SK-N-MC (cell line): ENCODE data around the gene INF2.

Experiments used
- EZH2 ChIP-seq: fragments of 200-600 bp; sonication (generic); IDR thresholded peaks from one replicate; pipeline ENCODE4 v1.6.1; 2017; ENCODE audit warnings: antibody characterized with exemption
- FOXP2 ChIP-seq: optimal IDR thresholded peaks from 2 replicates; pipeline ENCODE3; 2011; ENCODE audit warnings: mild to moderate bottlenecking, moderate library complexity; ENCODE audit not compliant: insufficient read depth; ENCODE audit errors: extremely low read length, control extremely low read depth
- POLR2AphosphoS5 ChIP-seq: IDR thresholded peaks from 2 replicates; pipeline ENCODE4 v1.6.1; 2012; ENCODE audit warnings: mild to moderate bottlenecking, low read depth, low read length, borderline replicate concordance

DNA sequence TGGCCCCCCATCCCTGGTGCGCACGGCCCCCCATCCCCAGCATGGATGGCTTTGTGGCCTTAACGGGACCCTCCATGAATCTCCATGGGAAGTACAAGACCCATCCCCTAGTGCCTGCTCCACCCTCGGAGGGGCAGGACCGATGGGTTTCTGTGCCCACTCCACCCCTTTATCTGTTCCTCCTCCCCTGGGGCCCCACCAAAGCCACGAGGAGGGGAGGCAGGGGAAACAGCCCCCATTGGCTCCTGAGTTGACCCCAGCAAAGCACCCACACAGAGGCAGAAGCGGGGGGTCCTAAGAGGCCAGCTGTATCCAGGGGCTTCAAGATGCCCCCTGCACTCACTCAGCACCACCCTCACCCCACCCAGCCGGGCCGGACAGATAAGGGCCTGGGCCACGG is 48.7 kb upstream of the INF2 start:
- no peak for TF ChIP-seq POLR2AphosphoS5
- TF ChIP-seq EZH2 = no peak
- TF ChIP-seq FOXP2 = no peak
